ENCODE results near the gene RAP1GAP2. TPM values are rescaled to one million over a fixed set of nuclear protein-coding genes. Genes with fewer than 3 reads are reported as not detected.

RAP1GAP2 gene
- total and polyA plus RNA-seq, 2 experiments from 2014 or later, result 0.74 to 3.8 TPM

GRCh38 chr17:2775206-2775605, 21.0 kb upstream of the RAP1GAP2 start:
- Histone ChIP-seq H3K27ac (no peak overlapping the region), H3K4me1 (ENCODE audit: insufficient read depth) (no peaks in the 10 kb centered on the region), H3K27me3 (replicated peaks; ENCODE audit: insufficient read depth) (peaks cover 33% of the 10 kb centered on the region), H3K9me3 (ENCODE audit: low read depth) (no peaks in the 10 kb centered on the region), H3K79me2 (ENCODE audit: insufficient read depth) (no peaks in the 10 kb centered on the region), H2AFZ (no peak overlapping the region), H3K4me2 (ENCODE audit: unreplicated experiment) (no peak overlapping the region), H3K9me2 (ENCODE audit: insufficient read depth) (no peaks in the 10 kb centered on the region), H4K20me1 (ENCODE audit: insufficient read depth) (no peaks in the 10 kb centered on the region), H3K4me3 (no peak overlapping the region), H3F3A (ENCODE audit: insufficient read depth) (no peaks in the 10 kb centered on the region), H3K9ac (no peak overlapping the region), H3K36me3 (ENCODE audit: low read depth) (no peaks in the 10 kb centered on the region)
- WGBS, 2 experiments (ENCODE audit: low coverage in 1 of 2, low lambda C conversion rate in 2 of 2, missing lambda C conversion rate in 2 of 2), result 71 to 74% methylated on average over 6 of the region's 6 CpGs
- TF ChIP-seq EZH2 (IDR thresholded peaks at IDR 0.05; ENCODE audit: insufficient read depth, poor library complexity, severe bottlenecking), result no peak
- no peak for TF ChIP-seq EZH2phosphoT487 (IDR thresholded peaks at IDR 0.05; ENCODE audit: insufficient read depth, low read depth)
- in situ Hi-C loops (cut with MboI), result no loop called here
- no peak for DNase-seq

- no peaks in the 10 kb centered on the region for H3K9me2 ChIP-seq (ENCODE audit: insufficient read depth)
- no peak overlapping the region for H2AFZ ChIP-seq
- no peak overlapping the region for H3K9ac ChIP-seq
- TF ChIP-seq EZH2 (IDR thresholded peaks at IDR 0.05; ENCODE audit: insufficient read depth, poor library complexity, severe bottlenecking) (no peak), EZH2phosphoT487 (IDR thresholded peaks at IDR 0.05; ENCODE audit: insufficient read depth, low read depth) (no peak)
- H3K36me3 ChIP-seq (ENCODE audit: low read depth), result no peaks in the 10 kb centered on the region
- H3K9me3 ChIP-seq (ENCODE audit: low read depth), result no peaks in the 10 kb centered on the region
- H3F3A ChIP-seq (ENCODE audit: insufficient read depth), result no peaks in the 10 kb centered on the region
- in situ Hi-C loops (cut with MboI), result no loop called here
- no peak overlapping the region for H3K27ac ChIP-seq
- H3K4me1 ChIP-seq (ENCODE audit: insufficient read depth), result no peaks in the 10 kb centered on the region
- H3K4me2 ChIP-seq (ENCODE audit: unreplicated experiment), result no peak overlapping the region
- H3K27me3 ChIP-seq (replicated peaks; ENCODE audit: insufficient read depth), result peaks cover 31% of the 10 kb centered on the region
- no peaks in the 10 kb centered on the region for H3K79me2 ChIP-seq (ENCODE audit: insufficient read depth)
- DNase-seq, result peak; percentile 11
- no peaks in the 10 kb centered on the region for H4K20me1 ChIP-seq (ENCODE audit: insufficient read depth)
- 2 to 3% methylated on average over 33 to 69 of the region's 80 CpGs for WGBS, 2 experiments (ENCODE audit: low coverage in 1 of 2, low lambda C conversion rate in 2 of 2, missing lambda C conversion rate in 2 of 2)
- H3K4me3 ChIP-seq, result no peak overlapping the region
Measured at GRCh38 chr17:2776589-2777241, 19.5 kb upstream of the RAP1GAP2 start.

- no peaks in the 10 kb centered on the region for H3K4me1 ChIP-seq (ENCODE audit: insufficient read depth)
- no peaks in the 10 kb centered on the region for H3K9me3 ChIP-seq (ENCODE audit: low read depth)
- in situ Hi-C loops (cut with MboI), result no loop called here
- DNase-seq, result no peak
- no peaks in the 10 kb centered on the region for H4K20me1 ChIP-seq (ENCODE audit: insufficient read depth)
- no peak overlapping the region for H3K9ac ChIP-seq
- no peaks in the 10 kb centered on the region for H3K79me2 ChIP-seq (ENCODE audit: insufficient read depth)
- H2AFZ ChIP-seq, result no peak overlapping the region
- no peak overlapping the region for H3K4me3 ChIP-seq
- H3K9me2 ChIP-seq (ENCODE audit: insufficient read depth), result no peaks in the 10 kb centered on the region
- H3K27ac ChIP-seq, result no peak overlapping the region
- H3K4me2 ChIP-seq (ENCODE audit: unreplicated experiment), result no peak overlapping the region
- peak; percentile 95 for TF ChIP-seq EZH2 (IDR thresholded peaks at IDR 0.05; ENCODE audit: insufficient read depth, poor library complexity, severe bottlenecking)
- 0 out of 2 replicates have a peak, but pooled peaks have one; percentile 32 for TF ChIP-seq EZH2phosphoT487 (IDR thresholded peaks at IDR 0.05; ENCODE audit: insufficient read depth, low read depth)
- WGBS, 2 experiments (ENCODE audit: low coverage in 1 of 2, low lambda C conversion rate in 2 of 2, missing lambda C conversion rate in 2 of 2), result 19 to 20% methylated on average over 11 of the region's 11 CpGs
- no peaks in the 10 kb centered on the region for H3F3A ChIP-seq (ENCODE audit: insufficient read depth)
- peaks cover 31% of the 10 kb centered on the region for H3K27me3 ChIP-seq (replicated peaks; ENCODE audit: insufficient read depth)
- H3K36me3 ChIP-seq (ENCODE audit: low read depth), result no peaks in the 10 kb centered on the region
Measured at GRCh38 chr17:2777242-2777867, 18.9 kb upstream of the RAP1GAP2 start.

GRCh38 chr17:2778489-2778888, 17.7 kb upstream of the RAP1GAP2 start:
- no peak for TF ChIP-seq EZH2 (IDR thresholded peaks at IDR 0.05; ENCODE audit: insufficient read depth, poor library complexity, severe bottlenecking)
- no peak for TF ChIP-seq EZH2phosphoT487 (IDR thresholded peaks at IDR 0.05; ENCODE audit: insufficient read depth, low read depth)
- Histone ChIP-seq H2AFZ (no peak overlapping the region), H3K4me3 (no peak overlapping the region), H4K20me1 (ENCODE audit: insufficient read depth) (no peaks in the 10 kb centered on the region), H3K79me2 (ENCODE audit: insufficient read depth) (no peaks in the 10 kb centered on the region), H3K27me3 (replicated peaks; ENCODE audit: insufficient read depth) (peaks cover 29% of the 10 kb centered on the region), H3K9me3 (ENCODE audit: low read depth) (no peaks in the 10 kb centered on the region), H3K27ac (no peak overlapping the region), H3K4me2 (ENCODE audit: unreplicated experiment) (no peak overlapping the region), H3K9me2 (ENCODE audit: insufficient read depth) (no peaks in the 10 kb centered on the region), H3K36me3 (ENCODE audit: low read depth) (no peaks in the 10 kb centered on the region), H3K4me1 (ENCODE audit: insufficient read depth) (no peaks in the 10 kb centered on the region), H3K9ac (no peak overlapping the region), H3F3A (ENCODE audit: insufficient read depth) (no peaks in the 10 kb centered on the region)
- 43 to 51% methylated on average over 6 of the region's 6 CpGs for WGBS, 2 experiments (ENCODE audit: low coverage in 1 of 2, low lambda C conversion rate in 2 of 2, missing lambda C conversion rate in 2 of 2)
- in situ Hi-C loops (cut with MboI), result no loop called here
- no peak for DNase-seq
